GM12878 (cell line): Measurements from ENCODE around the gene CRYBA2. TPM values are rescaled to one million over a fixed set of nuclear protein-coding genes. Genes with fewer than 3 reads are reported as not detected.

Experiments used
- ATAC-seq: fragments of 200-7000 bp; cut with Tn5 transposase; 3 replicates; pipeline ENCODE4 v1.9.1; 2020; ENCODE audit warnings: mild to moderate bottlenecking, moderate library complexity
- BruUV-seq: library from RNA; stranded (reverse); fragments of 400-500 nt; replicated peaks from 2 replicates; lab custom pipeline; 2021; lab: Mats Ljungman, UMichigan
- CTCF ChIA-PET: fragments of 300-600 bp; sonication (Branson Sonifier 250); formaldehyde crosslinking; extraction: SDS; loops from one replicate; lab custom pipeline; 2021; ENCODE audit warnings: inconsistent platforms; lab: Yijun Ruan, JAX
- POLR2A ChIA-PET: fragments of 350-600 bp; formaldehyde crosslinking; extraction: SDS; loops from one replicate; lab custom pipeline; 2021; ENCODE audit warnings: inconsistent platforms; lab: Charles Lee
- RAD21 ChIA-PET: fragments of 300-600 bp; sonication (Branson Sonifier 250); formaldehyde crosslinking; loops from one replicate; lab custom pipeline; 2023; ENCODE audit warnings: antibody characterized with exemption; ENCODE audit not compliant: unreplicated experiment; lab: Charles Lee
- SMC1A ChIA-PET: fragments of 300-600 bp; sonication (Branson Sonifier 250); formaldehyde crosslinking; loops from one replicate; lab custom pipeline; 2023; ENCODE audit not compliant: unreplicated experiment, uncharacterized antibody; lab: Charles Lee
- DNase-seq: peaks from one replicate; pipeline ENCODE4 v3.0.0-alpha.2; 2011; ENCODE audit warnings: low read depth, low spot score
- FAIRE-seq: peaks from 3 replicates; lab custom pipeline; 2011; peaks lifted over from hg19 to GRCh38; lab: Jason Lieb, UNC
- H2AFZ ChIP-seq: 2 replicates; pipeline ENCODE4 v1.6.0; 2011; ENCODE audit warnings: low read depth, low read length, control low read depth; ENCODE audit not compliant: control insufficient read depth
- H3K27ac ChIP-seq: 2 replicates; pipeline ENCODE4 v1.5.1; 2011; ENCODE audit warnings: control low read depth; ENCODE audit not compliant: control insufficient read depth, insufficient read depth
- H3K27me3 ChIP-seq, 2 experiments: replicated peaks in 1 of 2; 2 replicates each; pipeline versions ENCODE4 v1.6.0 to v1.6.1; 2011; ENCODE audit warnings: low read length in 1 of 2; ENCODE audit not compliant: control insufficient read depth in 2 of 2, insufficient read depth in 2 of 2
- H3K36me3 ChIP-seq, 2 experiments: 2 replicates each; pipeline ENCODE4 v1.5.1; 2011; ENCODE audit warnings: low read length in 1 of 2; ENCODE audit not compliant: control insufficient read depth in 2 of 2, insufficient read depth in 2 of 2
- H3K4me1 ChIP-seq: 2 replicates; pipeline ENCODE4 v1.6.1; 2011; ENCODE audit warnings: mild to moderate bottlenecking, low read length, moderate library complexity, mixed read lengths; ENCODE audit not compliant: control insufficient read depth, insufficient read depth
- H3K4me2 ChIP-seq: 2 replicates; pipeline ENCODE4 v1.6.0; 2011; ENCODE audit warnings: control low read depth; ENCODE audit not compliant: control insufficient read depth, insufficient read depth
- H3K4me3 ChIP-seq: fragments of 200-600 bp; sonication (generic); 2 replicates; pipeline ENCODE4 v1.5.1; 2016
- H3K79me2 ChIP-seq: 2 replicates; pipeline ENCODE4 v1.6.0; 2011; ENCODE audit warnings: low read length; ENCODE audit not compliant: control insufficient read depth, insufficient read depth
- H3K9ac ChIP-seq: 2 replicates; pipeline ENCODE4 v1.8.0; 2011; ENCODE audit warnings: low read length, control low read depth, mixed read lengths; ENCODE audit not compliant: control insufficient read depth, insufficient read depth
- H3K9me3 ChIP-seq: replicated peaks from 3 replicates; pipeline ENCODE4 v1.5.1; 2011; ENCODE audit warnings: mild to moderate bottlenecking, low read length; ENCODE audit not compliant: control insufficient read depth, insufficient read depth
- H4K20me1 ChIP-seq: 2 replicates; pipeline ENCODE4 v1.6.0; 2011; ENCODE audit not compliant: control insufficient read depth, insufficient read depth
- FOXM1 ChIP-seq: IDR thresholded peaks from 2 replicates; pipeline ENCODE4 v1.6.1; 2012; ENCODE audit warnings: low read depth, mild to moderate bottlenecking, inconsistent platforms, low read length, moderate library complexity
- HDGF ChIP-seq: fragments of 450-650 bp; IDR thresholded peaks from 2 replicates; pipeline ENCODE4 v1.6.1; 2016; ENCODE audit warnings: antibody characterized with exemption
- ZSCAN29 ChIP-seq: fragments of 450-650 bp; IDR thresholded peaks from 2 replicates; pipeline ENCODE4 v1.6.1; 2017; ENCODE audit warnings: mild to moderate bottlenecking, moderate library complexity
- ZZZ3 ChIP-seq: IDR thresholded peaks from 2 replicates; pipeline ENCODE4 v1.6.1; 2011; ENCODE audit warnings: low read depth; ENCODE audit not compliant: control insufficient read depth, insufficient read length
- WGBS: methylation state at CpG from one replicate; pipeline ENCODE4 v1.1.6; 2016; ENCODE audit warnings: low lambda C conversion rate; ENCODE audit not compliant: insufficient replicate concordance, insufficient coverage; ENCODE audit errors: missing lambda C conversion rate; 5-methylcytosine and 5-hydroxymethylcytosine counted together
- in situ Hi-C: fragments of 300-500 bp; cut with MboI; formaldehyde crosslinking; loops from 9 replicates; pipeline ENCODE4 v1.14.3; 2018; ENCODE audit warnings: mixed read lengths
- intact Hi-C: fragments of 100-400 bp; cut with micrococcal nuclease; formaldehyde crosslinking; loops from one replicate; pipeline ENCODE4 v1.14.2; 2022; ENCODE audit not compliant: unreplicated experiment
- polyA plus RNA-seq, 11 experiments: library from polyadenylated mRNA; depleted of rRNA in 4 of 11; unstranded in 6 of 11; stranded (reverse) in 5 of 11; fragments of >200 nt; fragmentation: Nextera tagmentation in 4 of 11; fragmentation: Illumina TruSeq in 1 of 11; extraction: Ambion mirVana in 4 of 11; extraction: Trizol in 1 of 11; gene quantifications; 1 replicate in 1 of 11; 2 replicates in 10 of 11; pipeline versions ENCODE4 v1.2.1 to v1.2.3, GENCODE V29; 2011 to 2016; ENCODE audit warnings: inconsistent platforms in 2 of 11, missing spikeins in 2 of 11, low read depth in 1 of 11
- total RNA-seq, 4 experiments: library from RNA; depleted of rRNA in 3 of 4; stranded (reverse); fragments of >200 nt in 3 of 4; fragmentation: Illumina TruSeq in 1 of 4; extraction: Trizol in 1 of 4; gene quantifications; 2 replicates each; pipeline versions ENCODE4 v1.2.1 to v1.2.3, GENCODE V29; 2013 to 2021
- TF ChIP-seq, protein P1 (sequence below): fragments of 150-350 bp; IDR thresholded peaks from 2 replicates; pipeline ENCODE4 v1.6.1; 2016; ENCODE audit warnings: low read depth, low read length

The CRYBA2 gene
- total and polyA plus RNA-seq, 10 of the 15 experiments (the other 5 are each of a cell fraction or from before 2014, with no cell fraction given), result not detected

DNA sequence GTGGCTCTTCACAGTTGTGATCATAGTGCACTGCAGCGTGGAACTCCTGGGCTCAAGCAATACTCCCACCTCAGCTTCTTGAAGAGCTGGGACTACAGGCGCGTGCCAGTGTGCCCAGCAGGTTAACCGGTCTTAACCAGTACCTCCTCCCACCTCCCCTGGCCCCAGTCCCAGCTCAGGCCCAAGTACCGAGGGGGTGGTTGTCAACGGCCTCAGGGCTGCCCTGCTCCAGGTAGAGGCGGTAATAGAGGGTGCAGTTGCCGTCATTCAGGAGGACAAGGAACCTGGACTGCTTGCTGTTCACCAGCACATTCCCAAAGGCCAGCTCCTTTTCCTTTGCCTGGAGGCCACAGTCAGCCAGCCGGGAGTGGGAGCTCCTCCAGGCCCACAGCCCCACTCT is 28.4 kb upstream of the CRYBA2 start:
- Histone ChIP-seq H3K9me3 (no peaks in the 10 kb centered on the region), H3K4me2 (no peak overlapping the region), H3K4me1 (no peaks in the 10 kb centered on the region), H3K4me3 (no peak overlapping the region), H4K20me1 (no peaks in the 10 kb centered on the region), H3K79me2 (no peaks in the 10 kb centered on the region), H3K9ac (no peak overlapping the region), H3K36me3 (no peaks in the 10 kb centered on the region), H3K27ac (no peak overlapping the region), H3K27me3 (peaks cover 2 to 3% of the 10 kb centered on the region in 2 experiments; a peak in 2 of 4 replicates), H2AFZ (no peak overlapping the region)
- ATAC-seq (no peak), DNase-seq (no peak), FAIRE-seq (no peak)
- CTCF ChIA-PET, result interaction anchor here (0.6 kb wide), 1 partner anchor 120 kb away, joined by 3 read pairs; no protein-coding TSS in a partner anchor
- 34% methylated on average over 9 of the region's 9 CpGs for WGBS
- POLR2A ChIA-PET, result no interaction called here
- TF ChIP-seq ZZZ3 (no peak), HDGF (no peak), FOXM1 (no peak), ZSCAN29 (no peak)
- TF ChIP-seq, protein P1, sequence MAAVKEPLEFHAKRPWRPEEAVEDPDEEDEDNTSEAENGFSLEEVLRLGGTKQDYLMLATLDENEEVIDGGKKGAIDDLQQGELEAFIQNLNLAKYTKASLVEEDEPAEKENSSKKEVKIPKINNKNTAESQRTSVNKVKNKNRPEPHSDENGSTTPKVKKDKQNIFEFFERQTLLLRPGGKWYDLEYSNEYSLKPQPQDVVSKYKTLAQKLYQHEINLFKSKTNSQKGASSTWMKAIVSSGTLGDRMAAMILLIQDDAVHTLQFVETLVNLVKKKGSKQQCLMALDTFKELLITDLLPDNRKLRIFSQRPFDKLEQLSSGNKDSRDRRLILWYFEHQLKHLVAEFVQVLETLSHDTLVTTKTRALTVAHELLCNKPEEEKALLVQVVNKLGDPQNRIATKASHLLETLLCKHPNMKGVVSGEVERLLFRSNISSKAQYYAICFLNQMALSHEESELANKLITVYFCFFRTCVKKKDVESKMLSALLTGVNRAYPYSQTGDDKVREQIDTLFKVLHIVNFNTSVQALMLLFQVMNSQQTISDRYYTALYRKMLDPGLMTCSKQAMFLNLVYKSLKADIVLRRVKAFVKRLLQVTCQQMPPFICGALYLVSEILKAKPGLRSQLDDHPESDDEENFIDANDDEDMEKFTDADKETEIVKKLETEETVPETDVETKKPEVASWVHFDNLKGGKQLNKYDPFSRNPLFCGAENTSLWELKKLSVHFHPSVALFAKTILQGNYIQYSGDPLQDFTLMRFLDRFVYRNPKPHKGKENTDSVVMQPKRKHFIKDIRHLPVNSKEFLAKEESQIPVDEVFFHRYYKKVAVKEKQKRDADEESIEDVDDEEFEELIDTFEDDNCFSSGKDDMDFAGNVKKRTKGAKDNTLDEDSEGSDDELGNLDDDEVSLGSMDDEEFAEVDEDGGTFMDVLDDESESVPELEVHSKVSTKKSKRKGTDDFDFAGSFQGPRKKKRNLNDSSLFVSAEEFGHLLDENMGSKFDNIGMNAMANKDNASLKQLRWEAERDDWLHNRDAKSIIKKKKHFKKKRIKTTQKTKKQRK, result no peak
- in situ Hi-C loops (no loop called here), intact Hi-C loops (no loop called here)
- SMC1A ChIA-PET, result no interaction called here
- RAD21 ChIA-PET, result no interaction called here
- BruUV-seq, result no TSS peak
